HEK293 (cell line): ENCODE data around the gene CDC42SE1.

Experiments used
- FEZF1 ChIP-seq: fragments of 450-650 bp; formaldehyde crosslinking; IDR thresholded peaks from 2 replicates; pipeline ENCODE4 v1.5.1; 2016; ENCODE audit warnings: missing biosample characterization, missing genetic modification characterization
- GFI1B ChIP-seq: fragments of 450-650 bp; formaldehyde crosslinking; IDR thresholded peaks from 2 replicates; pipeline ENCODE4 v1.5.1; 2016; ENCODE audit warnings: missing biosample characterization, missing genetic modification characterization
- GLI2 ChIP-seq: fragments of 450-650 bp; formaldehyde crosslinking; IDR thresholded peaks from 2 replicates; pipeline ENCODE4; 2017; ENCODE audit warnings: missing biosample characterization, missing genetic modification characterization, low read depth, borderline replicate concordance
- GLIS2 ChIP-seq: fragments of 450-650 bp; formaldehyde crosslinking; IDR thresholded peaks from 2 replicates; pipeline ENCODE4 v1.5.1; 2016; ENCODE audit warnings: missing biosample characterization, missing genetic modification characterization
- SCRT2 ChIP-seq: fragments of 450-650 bp; formaldehyde crosslinking; IDR thresholded peaks from 2 replicates; pipeline ENCODE4 v1.5.1; 2016; ENCODE audit warnings: missing biosample characterization, missing genetic modification characterization
- YY2 ChIP-seq: fragments of 450-650 bp; formaldehyde crosslinking; IDR thresholded peaks from 2 replicates; pipeline ENCODE4 v1.5.1; 2016; ENCODE audit warnings: missing biosample characterization, missing genetic modification characterization
- ZNF132 ChIP-seq: fragments of 450-650 bp; formaldehyde crosslinking; IDR thresholded peaks from 2 replicates; pipeline ENCODE4 v1.5.1; 2017; ENCODE audit warnings: missing biosample characterization, missing genetic modification characterization, borderline replicate concordance
- ZNF148 ChIP-seq: fragments of 450-650 bp; formaldehyde crosslinking; IDR thresholded peaks from 2 replicates; pipeline ENCODE4 v1.5.0; 2017; ENCODE audit warnings: missing biosample characterization, missing genetic modification characterization, borderline replicate concordance
- ZNF37A ChIP-seq: fragments of 450-650 bp; IDR thresholded peaks from 2 replicates; pipeline ENCODE4 v1.5.1; 2018; ENCODE audit warnings: missing biosample characterization, missing genetic modification characterization
- ZNF433 ChIP-seq: fragments of 450-650 bp; formaldehyde crosslinking; IDR thresholded peaks from 2 replicates; pipeline ENCODE4 v1.5.1; 2016; ENCODE audit warnings: missing biosample characterization, missing genetic modification characterization, low read depth
- ZNF449 ChIP-seq: fragments of 450-650 bp; formaldehyde crosslinking; IDR thresholded peaks from 2 replicates; pipeline ENCODE4 v1.5.1; 2017; ENCODE audit warnings: missing biosample characterization, mild to moderate bottlenecking, missing genetic modification characterization, moderate library complexity
- ZNF513 ChIP-seq: fragments of 450-650 bp; IDR thresholded peaks from 2 replicates; pipeline ENCODE4 v1.5.1; 2018; ENCODE audit warnings: missing biosample characterization, missing genetic modification characterization
- ZNF521 ChIP-seq: fragments of 450-650 bp; formaldehyde crosslinking; IDR thresholded peaks from 2 replicates; pipeline ENCODE4 v1.5.1; 2017; ENCODE audit warnings: missing biosample characterization, mild to moderate bottlenecking, missing genetic modification characterization
- ZNF530 ChIP-seq: fragments of 450-650 bp; formaldehyde crosslinking; IDR thresholded peaks from 2 replicates; pipeline ENCODE4 v1.5.1; 2016; ENCODE audit warnings: low read depth, missing biosample characterization, missing genetic modification characterization
- ZNF544 ChIP-seq: fragments of 450-650 bp; formaldehyde crosslinking; IDR thresholded peaks from 2 replicates; pipeline ENCODE4 v1.5.0; 2017; ENCODE audit warnings: missing biosample characterization, missing genetic modification characterization
- ZNF548 ChIP-seq: fragments of 450-650 bp; formaldehyde crosslinking; IDR thresholded peaks from 2 replicates; pipeline ENCODE4 v1.5.1; 2016; ENCODE audit warnings: missing biosample characterization, missing genetic modification characterization
- ZNF561 ChIP-seq: fragments of 450-650 bp; IDR thresholded peaks from 2 replicates; pipeline ENCODE4 v1.5.1; 2018; ENCODE audit warnings: missing biosample characterization, missing genetic modification characterization, borderline replicate concordance
- ZNF600 ChIP-seq: fragments of 450-650 bp; formaldehyde crosslinking; IDR thresholded peaks from 2 replicates; pipeline ENCODE4 v1.5.1; 2016; ENCODE audit warnings: missing biosample characterization, missing genetic modification characterization
- ZNF610 ChIP-seq: fragments of 450-650 bp; formaldehyde crosslinking; IDR thresholded peaks from 2 replicates; pipeline ENCODE4 v1.5.1; 2016; ENCODE audit warnings: missing biosample characterization, missing genetic modification characterization, borderline replicate concordance
- ZNF747 ChIP-seq: fragments of 450-650 bp; formaldehyde crosslinking; IDR thresholded peaks from 2 replicates; pipeline ENCODE4 v1.5.1; 2016; ENCODE audit warnings: missing biosample characterization, missing genetic modification characterization
- ZNF776 ChIP-seq: fragments of 450-650 bp; formaldehyde crosslinking; IDR thresholded peaks from 2 replicates; pipeline ENCODE4 v1.5.0; 2017; ENCODE audit warnings: missing biosample characterization, missing genetic modification characterization, borderline replicate concordance
- ZSCAN16 ChIP-seq: fragments of 450-650 bp; formaldehyde crosslinking; IDR thresholded peaks from 2 replicates; pipeline ENCODE4 v1.5.1; 2016; ENCODE audit warnings: missing biosample characterization, missing genetic modification characterization
- TF ChIP-seq, protein P1 (sequence below): fragments of 450-650 bp; formaldehyde crosslinking; IDR thresholded peaks from 2 replicates; pipeline ENCODE4 v1.5.1; 2016; ENCODE audit warnings: missing biosample characterization, missing genetic modification characterization
- TF ChIP-seq, protein P2 (sequence below): fragments of 450-650 bp; formaldehyde crosslinking; IDR thresholded peaks from 2 replicates; pipeline ENCODE4 v1.5.1; 2016; ENCODE audit warnings: missing biosample characterization, missing genetic modification characterization, low read depth
- TF ChIP-seq, protein P3 (sequence below): fragments of 450-650 bp; formaldehyde crosslinking; IDR thresholded peaks from 2 replicates; pipeline ENCODE4 v1.5.1; 2016; ENCODE audit warnings: missing biosample characterization, missing genetic modification characterization
- TF ChIP-seq, protein P4 (sequence below): fragments of 450-650 bp; formaldehyde crosslinking; IDR thresholded peaks from 2 replicates; pipeline ENCODE4 v1.5.1; 2016; ENCODE audit warnings: missing biosample characterization, missing genetic modification characterization

Gene CDC42SE1

DNA sequence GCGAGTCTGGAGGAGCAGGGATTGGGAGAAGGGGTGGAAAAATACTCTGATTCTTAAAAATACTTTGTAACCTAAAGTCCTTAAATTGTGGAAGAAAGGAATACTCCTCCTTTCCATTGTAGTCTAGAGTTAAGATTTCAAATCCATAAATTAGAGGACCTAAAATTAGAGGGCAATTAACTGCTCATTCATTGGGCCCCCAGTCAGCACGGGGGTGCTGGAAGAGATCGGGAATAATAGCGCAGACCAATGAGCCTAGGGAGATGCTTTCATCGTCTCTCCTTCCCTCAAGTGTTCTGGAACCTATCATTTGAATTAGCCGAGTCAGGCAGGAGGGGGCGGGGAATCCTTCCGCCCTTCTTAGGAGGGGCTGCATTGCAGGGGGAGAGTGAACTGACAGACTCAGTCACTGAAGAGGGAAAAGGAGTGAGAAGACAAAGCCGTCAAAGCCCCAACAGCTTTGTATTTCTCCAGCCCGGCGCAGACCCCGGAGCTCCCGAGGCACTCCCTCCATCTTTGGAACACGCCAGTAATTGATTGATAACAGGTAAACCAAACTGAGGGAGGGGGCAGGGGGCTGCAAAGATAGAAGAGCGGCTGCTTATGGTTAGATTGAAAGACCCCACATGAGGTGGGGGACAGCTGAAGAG is 710 bp upstream of the CDC42SE1 start, which contains the start of gene MLLT11 (continued):
- no peak for TF ChIP-seq GFI1B (tag by site-specific recombination)
- TF ChIP-seq ZNF521 (tag by site-specific recombination) = no peak
- TF ChIP-seq ZNF561 (tag by site-specific recombination) = no peak
- peak; percentile 37; the same call in 1 of the 2 replicates for TF ChIP-seq GLIS2
- no peak for TF ChIP-seq ZNF530
- TF ChIP-seq ZSCAN16 (tag by site-specific recombination) = no peak
- no peak for TF ChIP-seq ZNF776 (tag by site-specific recombination)
- TF ChIP-seq FEZF1 (tag by site-specific recombination) = no peak
- no peak for TF ChIP-seq ZNF548 (tag by site-specific recombination)
- TF ChIP-seq YY2 (tag by site-specific recombination) = no peak
- no peak for TF ChIP-seq SCRT2 (tag by site-specific recombination)
- no peak for TF ChIP-seq ZNF132 (tag by site-specific recombination)
- no peak for TF ChIP-seq ZNF610
- TF ChIP-seq, protein P1, sequence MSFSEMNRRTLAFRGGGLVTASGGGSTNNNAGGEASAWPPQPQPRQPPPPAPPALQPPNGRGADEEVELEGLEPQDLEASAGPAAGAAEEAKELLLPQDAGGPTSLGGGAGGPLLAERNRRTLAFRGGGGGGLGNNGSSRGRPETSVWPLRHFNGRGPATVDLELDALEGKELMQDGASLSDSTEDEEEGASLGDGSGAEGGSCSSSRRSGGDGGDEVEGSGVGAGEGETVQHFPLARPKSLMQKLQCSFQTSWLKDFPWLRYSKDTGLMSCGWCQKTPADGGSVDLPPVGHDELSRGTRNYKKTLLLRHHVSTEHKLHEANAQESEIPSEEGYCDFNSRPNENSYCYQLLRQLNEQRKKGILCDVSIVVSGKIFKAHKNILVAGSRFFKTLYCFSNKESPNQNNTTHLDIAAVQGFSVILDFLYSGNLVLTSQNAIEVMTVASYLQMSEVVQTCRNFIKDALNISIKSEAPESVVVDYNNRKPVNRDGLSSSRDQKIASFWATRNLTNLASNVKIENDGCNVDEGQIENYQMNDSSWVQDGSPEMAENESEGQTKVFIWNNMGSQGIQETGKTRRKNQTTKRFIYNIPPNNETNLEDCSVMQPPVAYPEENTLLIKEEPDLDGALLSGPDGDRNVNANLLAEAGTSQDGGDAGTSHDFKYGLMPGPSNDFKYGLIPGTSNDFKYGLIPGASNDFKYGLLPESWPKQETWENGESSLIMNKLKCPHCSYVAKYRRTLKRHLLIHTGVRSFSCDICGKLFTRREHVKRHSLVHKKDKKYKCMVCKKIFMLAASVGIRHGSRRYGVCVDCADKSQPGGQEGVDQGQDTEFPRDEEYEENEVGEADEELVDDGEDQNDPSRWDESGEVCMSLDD (tag by site-specific recombination) = no peak
- TF ChIP-seq, protein P2, sequence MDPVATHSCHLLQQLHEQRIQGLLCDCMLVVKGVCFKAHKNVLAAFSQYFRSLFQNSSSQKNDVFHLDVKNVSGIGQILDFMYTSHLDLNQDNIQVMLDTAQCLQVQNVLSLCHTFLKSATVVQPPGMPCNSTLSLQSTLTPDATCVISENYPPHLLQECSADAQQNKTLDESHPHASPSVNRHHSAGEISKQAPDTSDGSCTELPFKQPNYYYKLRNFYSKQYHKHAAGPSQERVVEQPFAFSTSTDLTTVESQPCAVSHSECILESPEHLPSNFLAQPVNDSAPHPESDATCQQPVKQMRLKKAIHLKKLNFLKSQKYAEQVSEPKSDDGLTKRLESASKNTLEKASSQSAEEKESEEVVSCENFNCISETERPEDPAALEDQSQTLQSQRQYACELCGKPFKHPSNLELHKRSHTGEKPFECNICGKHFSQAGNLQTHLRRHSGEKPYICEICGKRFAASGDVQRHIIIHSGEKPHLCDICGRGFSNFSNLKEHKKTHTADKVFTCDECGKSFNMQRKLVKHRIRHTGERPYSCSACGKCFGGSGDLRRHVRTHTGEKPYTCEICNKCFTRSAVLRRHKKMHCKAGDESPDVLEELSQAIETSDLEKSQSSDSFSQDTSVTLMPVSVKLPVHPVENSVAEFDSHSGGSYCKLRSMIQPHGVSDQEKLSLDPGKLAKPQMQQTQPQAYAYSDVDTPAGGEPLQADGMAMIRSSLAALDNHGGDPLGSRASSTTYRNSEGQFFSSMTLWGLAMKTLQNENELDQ (tag by site-specific recombination) = no peak
- TF ChIP-seq ZNF544 (tag by site-specific recombination) = no peak
- TF ChIP-seq ZNF433 (tag by site-specific recombination) = no peak
- TF ChIP-seq ZNF513 (tag by site-specific recombination) = no peak
- no peak for TF ChIP-seq ZNF37A (tag by site-specific recombination)
- TF ChIP-seq ZNF747 (tag by site-specific recombination) = no peak
- peak; percentile 100 for TF ChIP-seq ZNF600 (tag by site-specific recombination)
- TF ChIP-seq, protein P3, sequence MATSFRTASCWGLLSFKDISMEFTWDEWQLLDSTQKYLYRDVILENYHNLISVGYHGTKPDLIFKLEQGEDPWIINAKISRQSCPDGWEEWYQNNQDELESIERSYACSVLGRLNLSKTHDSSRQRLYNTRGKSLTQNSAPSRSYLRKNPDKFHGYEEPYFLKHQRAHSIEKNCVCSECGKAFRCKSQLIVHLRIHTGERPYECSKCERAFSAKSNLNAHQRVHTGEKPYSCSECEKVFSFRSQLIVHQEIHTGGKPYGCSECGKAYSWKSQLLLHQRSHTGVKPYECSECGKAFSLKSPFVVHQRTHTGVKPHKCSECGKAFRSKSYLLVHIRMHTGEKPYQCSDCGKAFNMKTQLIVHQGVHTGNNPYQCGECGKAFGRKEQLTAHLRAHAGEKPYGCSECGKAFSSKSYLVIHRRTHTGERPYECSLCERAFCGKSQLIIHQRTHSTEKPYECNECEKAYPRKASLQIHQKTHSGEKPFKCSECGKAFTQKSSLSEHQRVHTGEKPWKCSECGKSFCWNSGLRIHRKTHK = no peak
- no peak for TF ChIP-seq GLI2
- TF ChIP-seq ZNF449 = peak; percentile 32; the same call in 1 of the 2 replicates
- TF ChIP-seq ZNF148 (tag by site-specific recombination) = no peak
- TF ChIP-seq, protein P4, sequence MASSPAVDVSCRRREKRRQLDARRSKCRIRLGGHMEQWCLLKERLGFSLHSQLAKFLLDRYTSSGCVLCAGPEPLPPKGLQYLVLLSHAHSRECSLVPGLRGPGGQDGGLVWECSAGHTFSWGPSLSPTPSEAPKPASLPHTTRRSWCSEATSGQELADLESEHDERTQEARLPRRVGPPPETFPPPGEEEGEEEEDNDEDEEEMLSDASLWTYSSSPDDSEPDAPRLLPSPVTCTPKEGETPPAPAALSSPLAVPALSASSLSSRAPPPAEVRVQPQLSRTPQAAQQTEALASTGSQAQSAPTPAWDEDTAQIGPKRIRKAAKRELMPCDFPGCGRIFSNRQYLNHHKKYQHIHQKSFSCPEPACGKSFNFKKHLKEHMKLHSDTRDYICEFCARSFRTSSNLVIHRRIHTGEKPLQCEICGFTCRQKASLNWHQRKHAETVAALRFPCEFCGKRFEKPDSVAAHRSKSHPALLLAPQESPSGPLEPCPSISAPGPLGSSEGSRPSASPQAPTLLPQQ = no peak
